ENCODE measurements around the gene SULT4A1. TPM values are rescaled to one million over a fixed set of nuclear protein-coding genes. Genes with fewer than 3 reads are reported as not detected.

SULT4A1 gene
- total RNA-seq, 4 donors from 2014 or later = 1.3 TPM; not detected in 3

- no peak overlapping the region for H3K27ac ChIP-seq
- TF ChIP-seq POLR2A (IDR thresholded peaks at IDR 0.05) (no peak), EP300 (IDR thresholded peaks at IDR 0.05) (no peak)
- no peak for DNase-seq (ENCODE audit: low spot score in 2 of 2)
- no peaks in the 10 kb centered on the region for H3K4me1 ChIP-seq
- H3K36me3 ChIP-seq = peaks cover 0 to 19% (median 0%) of the 10 kb centered on the region in 3 donors
- 83 to 92% methylated on average over 12 of the region's 12 CpGs for WGBS, 2 donors
- no peaks in the 10 kb centered on the region for H3K9me3 ChIP-seq
- H3K27me3 ChIP-seq = peaks cover 0 to 37% of the 10 kb centered on the region in 2 donors
- no peak overlapping the region for H3K4me3 ChIP-seq
These were observed 42.8 kb downstream of the SULT4A1 start for GRCh38 chr22:43819421-43819921.

GRCh38 chr22:43818981-43819380 is 43.3 kb downstream of the SULT4A1 start:
- H3K4me3 ChIP-seq = no peak overlapping the region
- peaks cover 0 to 24% (median 0%) of the 10 kb centered on the region in 3 donors for H3K36me3 ChIP-seq
- H3K9me3 ChIP-seq = no peaks in the 10 kb centered on the region
- no peak overlapping the region for H3K27ac ChIP-seq
- DNase-seq (ENCODE audit: low spot score in 2 of 2) = no peak
- H3K27me3 ChIP-seq = peaks cover 0 to 35% of the 10 kb centered on the region in 2 donors
- H3K4me1 ChIP-seq = no peaks in the 10 kb centered on the region
- no peak for TF ChIP-seq POLR2A (IDR thresholded peaks at IDR 0.05)
- WGBS, 2 donors = 88 to 89% methylated on average over 11 of the region's 11 CpGs

GRCh38 chr22:43817402-43817801 is 44.9 kb downstream of the SULT4A1 start:
- no peaks in the 10 kb centered on the region for H3K9me3 ChIP-seq
- peaks cover 0 to 23% of the 10 kb centered on the region in 2 donors for H3K27me3 ChIP-seq
- peaks cover 0 to 24% (median 0%) of the 10 kb centered on the region in 3 donors for H3K36me3 ChIP-seq
- no peak for DNase-seq (ENCODE audit: low spot score in 2 of 2)
- peaks cover 0 to 9% (median 7%) of the 10 kb centered on the region in 4 donors for H3K4me1 ChIP-seq
- WGBS, 2 donors = 92 to 93% methylated on average over 9 of the region's 9 CpGs
- no peak overlapping the region for H3K4me3 ChIP-seq
- no peak overlapping the region for H3K27ac ChIP-seq
- TF ChIP-seq POLR2A (IDR thresholded peaks at IDR 0.05) (no peak), CTCF (IDR thresholded peaks at IDR 0.05) (no peak), EP300 (IDR thresholded peaks at IDR 0.05) (no peak)

GRCh38 chr22:43814264-43814663 is 48.0 kb downstream of the SULT4A1 start:
- H3K9me3 ChIP-seq = no peaks in the 10 kb centered on the region
- no peak overlapping the region for H3K27ac ChIP-seq
- H3K4me1 ChIP-seq = peaks cover 0 to 16% (median 9%) of the 10 kb centered on the region in 4 donors
- H3K27me3 ChIP-seq = no peaks in the 10 kb centered on the region
- H3K4me3 ChIP-seq = no peak overlapping the region
- peaks cover 0 to 24% (median 0%) of the 10 kb centered on the region in 3 donors for H3K36me3 ChIP-seq
- TF ChIP-seq EP300 (IDR thresholded peaks at IDR 0.05) (no peak), POLR2A (IDR thresholded peaks at IDR 0.05) (no peak), CTCF (IDR thresholded peaks at IDR 0.05) (no peak)
- WGBS, 2 donors = 96 to 97% methylated on average over 5 of the region's 5 CpGs
- DNase-seq (ENCODE audit: low spot score in 2 of 2) = no peak

- Histone ChIP-seq H3K4me3 (peak overlapping the region; percentile 87 to 94 (median 91)), H3K27ac (peak overlapping the region in 2 of 4 donors; percentile 82 to 87), H3K4me1 (peaks cover 0 to 16% (median 9%) of the 10 kb centered on the region in 4 donors), H3K27me3 (no peaks in the 10 kb centered on the region), H3K36me3 (peaks cover 0 to 24% (median 0%) of the 10 kb centered on the region in 3 donors), H3K9me3 (no peaks in the 10 kb centered on the region)
- TF ChIP-seq CTCF (IDR thresholded peaks at IDR 0.05) (no peak), EP300 (IDR thresholded peaks at IDR 0.05) (no peak), POLR2A (IDR thresholded peaks at IDR 0.05) (no peak)
- 6 to 15% methylated on average over 6 of the region's 6 CpGs for WGBS, 2 donors
- no peak for DNase-seq (ENCODE audit: low spot score in 2 of 2)
These were observed 49.4 kb downstream of the SULT4A1 start for GRCh38 chr22:43812890-43813289.

GRCh38 chr22:43812149-43812842 is 50.0 kb downstream of the SULT4A1 start, which contains the start of gene EFCAB6:
Gene EFCAB6, minus strand, starts transcription at chr22:43812305. Its CDS starts 29,987 bp downstream, at chr22:43782318.
- peak; percentile 6 to 41 for TF ChIP-seq POLR2A (IDR thresholded peaks at IDR 0.05)
- TF ChIP-seq CTCF (IDR thresholded peaks at IDR 0.05) = peak in 1 of 5 experiments; percentile 15
- TF ChIP-seq EP300 (IDR thresholded peaks at IDR 0.05) = peak; percentile 65 to 72
- peak within 1 kb of the TSS; percentile 87 to 94 (median 91) for H3K4me3 ChIP-seq
- 0 to 2% methylated on average over 31 to 45 of the region's 55 CpGs for WGBS, 2 donors
- H3K4me1 ChIP-seq = peaks cover 0 to 16% (median 9%) of the 10 kb centered on the region in 4 donors
- no peaks in the 10 kb centered on the region for H3K9me3 ChIP-seq
- DNase-seq (ENCODE audit: low spot score in 2 of 2) = peak; percentile 88 to 93
- peaks cover 0 to 23% (median 0%) of the 10 kb centered on the region in 3 donors for H3K36me3 ChIP-seq
- peak within 1 kb of the TSS; percentile 39 to 87 (median 84) for H3K27ac ChIP-seq
- H3K27me3 ChIP-seq = no peaks in the 10 kb centered on the region
